CD4-positive, alpha-beta T cell (primary cell): Measurements from ENCODE around the gene TMEM115. TPM values are rescaled to one million over a fixed set of nuclear protein-coding genes. Genes with fewer than 3 reads are reported as not detected.

Source experiments
- ATAC-seq: fragments of 200-7000 bp; cut with Tn5 transposase; one replicate; pipeline ENCODE4 v1.10.0; 2022; ENCODE audit warnings: mild to moderate bottlenecking; ENCODE audit not compliant: poor library complexity
- CTCF ChIA-PET: fragments of 350-600 bp; sonication (Branson Sonifier 250); formaldehyde crosslinking; loops from one replicate; lab custom pipeline; 2021; ENCODE audit warnings: antibody characterized with exemption, inconsistent platforms; lab: Charles Lee
- POLR2A ChIA-PET: fragments of 350-600 bp; sonication (Branson Sonifier 250); formaldehyde crosslinking; loops from one replicate; lab custom pipeline; 2021; ENCODE audit warnings: antibody characterized with exemption, inconsistent platforms; lab: Charles Lee
- DNase-seq, 14 experiments: peaks; one replicate each; pipeline ENCODE4 v3.0.0-alpha.2; 2013 to 2020; ENCODE audit warnings: mixed read lengths in 2 of 14
- H3K27ac ChIP-seq, 2 donors: one replicate each; pipeline versions ENCODE4 v1.5.1 to v1.7.0; 2013; ENCODE audit warnings: low read length in 2 of 2, low read depth in 1 of 2, mild to moderate bottlenecking in 1 of 2
- H3K27me3 ChIP-seq, 2 experiments: 1 replicate in 1 of 2; 2 replicates in 1 of 2; pipeline versions ENCODE4 v1.6.1 to v1.7.0; 2013; ENCODE audit warnings: low read length in 2 of 2, control low read depth in 1 of 2, mild to moderate bottlenecking in 1 of 2, moderate library complexity in 1 of 2; ENCODE audit not compliant: insufficient read depth in 2 of 2, control insufficient read depth in 1 of 2
- H3K36me3 ChIP-seq: one replicate; pipeline ENCODE4 v1.6.1; 2013; ENCODE audit warnings: low read length, control low read depth; ENCODE audit not compliant: insufficient read depth
- H3K4me1 ChIP-seq: one replicate; pipeline ENCODE4 v1.6.1; 2013; ENCODE audit warnings: low read length, control low read depth; ENCODE audit not compliant: insufficient read depth
- H3K4me3 ChIP-seq: one replicate; pipeline ENCODE4 v1.5.1; 2013; ENCODE audit warnings: mild to moderate bottlenecking, low read length, moderate library complexity
- H3K9me3 ChIP-seq, 2 experiments: 1 replicate in 1 of 2; 2 replicates in 1 of 2; pipeline versions ENCODE4 v1.6.1 to v1.7.0; 2013; ENCODE audit warnings: low read length in 2 of 2, mild to moderate bottlenecking in 2 of 2, control low read depth in 1 of 2, moderate library complexity in 1 of 2; ENCODE audit not compliant: control insufficient read depth in 1 of 2, insufficient read depth in 1 of 2
- H3K27ac Mint-ChIP-seq: one replicate; pipeline ENCODE4 v1.8.0; 2020; ENCODE audit warnings: mixed read lengths
- H3K27me3 Mint-ChIP-seq: one replicate; pipeline ENCODE4 v1.8.0; 2021; ENCODE audit warnings: mixed read lengths
- H3K36me3 Mint-ChIP-seq: one replicate; pipeline ENCODE4 v1.8.0; 2021; ENCODE audit warnings: low read depth, mixed read lengths
- H3K4me1 Mint-ChIP-seq: one replicate; pipeline ENCODE4 v1.8.0; 2021; ENCODE audit warnings: low read depth, mixed read lengths
- H3K4me3 Mint-ChIP-seq: one replicate; pipeline ENCODE4 v1.8.0; 2020; ENCODE audit warnings: mild to moderate bottlenecking, mixed read lengths
- H3K9me3 Mint-ChIP-seq: one replicate; pipeline ENCODE4 v1.8.0; 2020; ENCODE audit warnings: mixed read lengths
- CTCF ChIP-seq: fragments of 200-600 bp; IDR thresholded peaks from one replicate; pipeline ENCODE4 v1.8.0; 2022; ENCODE audit warnings: antibody characterized with exemption, mild to moderate bottlenecking
- intact Hi-C, 2 experiments: fragments of 100-400 bp; cut with DNase I in 1 of 2; cut with micrococcal nuclease in 1 of 2; formaldehyde crosslinking; loops; one replicate each; pipeline versions ENCODE4 v1.15.1 to v1.9.0; 2023 to 2025; cut with DNase I, micrococcal nuclease
- polyA plus RNA-seq, 2 donors: library from polyadenylated mRNA; unstranded; fragments of 120-200 nt; gene quantifications; one replicate each; pipeline ENCODE4 v1.2.1, GENCODE V29; 2013
- total RNA-seq, 174 experiments: library from RNA in 2 of 174; stranded (reverse) in 2 of 174; gene quantifications; one replicate each; pipeline ENCODE4 v1.2.3 and lab custom pipeline; 2021 to 2026

Gene TMEM115
- total RNA-seq = 10 to 100 TPM; 19.0 to 19.9 TPM
- 16.4 TPM for polyA plus RNA-seq (2013, experiment 1 of 2)
- 17.2 TPM for polyA plus RNA-seq (2013, experiment 2 of 2)
- total RNA-seq (lab: John Stamatoyannopoulos, UW) = 16.7 to 53.8 (median 29.4) reads per million in 172 experiments

- no peaks in the 10 kb centered on the region for H3K27me3 Mint-ChIP-seq
- H3K36me3 ChIP-seq = peaks cover 39% of the 10 kb centered on the region
- peaks cover 46% of the 10 kb centered on the region for H3K4me1 ChIP-seq
- no peaks in the 10 kb centered on the region for H3K27me3 ChIP-seq
- ChIA-PET POLR2A (interaction anchor here (0.7 to 1.6 kb wide), 5 partner anchors 8 to 253 kb away, joined by 4 to 17 read pairs (median 5); partner anchors contain the start of genes CISH, CYB561D2, HEMK1 and NPRL2), CTCF (interaction anchor here (0.9 to 1.2 kb wide), 3 partner anchors 9 to 60 kb away, joined by 3 to 5 read pairs (median 5); partner anchors contain the start of genes CYB561D2, HYAL3, NAA80 and NPRL2)
- H3K27ac Mint-ChIP-seq = peak within 1 kb of the TSS; percentile 88
- H3K36me3 Mint-ChIP-seq = peaks cover 40% of the 10 kb centered on the region
- H3K4me1 Mint-ChIP-seq = peaks cover 43% of the 10 kb centered on the region
- H3K27ac ChIP-seq = peak within 1 kb of the TSS; percentile 78 to 84
- peak within 1 kb of the TSS; percentile 81 for H3K4me3 ChIP-seq
- DNase-seq (peak; percentile 82 to 99 (median 92)), ATAC-seq (peak; percentile 100)
- intact Hi-C loops = loop anchor here (1.0 to 2.0 kb wide), 2 partner anchors 8 to 60 kb away; partner anchors contain the start of genes HYAL3 (in 1 of the 2) and NAA80 (in 1 of the 2)
- no peaks in the 10 kb centered on the region for H3K9me3 Mint-ChIP-seq
- peak within 1 kb of the TSS; percentile 98 for H3K4me3 Mint-ChIP-seq
- H3K9me3 ChIP-seq = no peaks in the 10 kb centered on the region
- no peak for TF ChIP-seq CTCF
These were observed at the start of gene TMEM115 for GRCh38 chr3:50358911-50359759. TMEM115 (minus strand) TSS chr3:50359521; CDS start chr3:50359063, 458 bp downstream.

- Mint-ChIP-seq H3K9me3 (no peaks in the 10 kb centered on the region), H3K27me3 (no peaks in the 10 kb centered on the region), H3K27ac (no peak overlapping the region), H3K36me3 (no peaks in the 10 kb centered on the region), H3K4me1 (no peaks in the 10 kb centered on the region), H3K4me3 (no peak overlapping the region)
- DNase-seq (no peak), ATAC-seq (no peak)
- ChIA-PET POLR2A (no interaction called here), CTCF (no interaction called here)
- no peak for TF ChIP-seq CTCF
- Histone ChIP-seq H3K36me3 (no peaks in the 10 kb centered on the region), H3K9me3 (no peaks in the 10 kb centered on the region), H3K27me3 (no peaks in the 10 kb centered on the region), H3K27ac (no peak overlapping the region), H3K4me1 (no peaks in the 10 kb centered on the region), H3K4me3 (no peak overlapping the region)
- intact Hi-C loops = no loop called here
These were observed 49.2 kb upstream of the TMEM115 start for GRCh38 chr3:50408443-50408944.

- CTCF ChIA-PET = no interaction called here
- no peak for DNase-seq
- Histone ChIP-seq H3K27ac (no peak overlapping the region), H3K4me3 (no peak overlapping the region), H3K36me3 (no peaks in the 10 kb centered on the region), H3K9me3 (no peaks in the 10 kb centered on the region), H3K27me3 (no peaks in the 10 kb centered on the region), H3K4me1 (no peaks in the 10 kb centered on the region)
- intact Hi-C loops = no loop called here
- H3K4me1 Mint-ChIP-seq = no peaks in the 10 kb centered on the region
- no peaks in the 10 kb centered on the region for H3K27me3 Mint-ChIP-seq
- no peak overlapping the region for H3K27ac Mint-ChIP-seq
- ATAC-seq = no peak
- no peak for TF ChIP-seq CTCF
- POLR2A ChIA-PET = no interaction called here
- no peaks in the 10 kb centered on the region for H3K36me3 Mint-ChIP-seq
- H3K4me3 Mint-ChIP-seq = no peak overlapping the region
- no peaks in the 10 kb centered on the region for H3K9me3 Mint-ChIP-seq
These were observed 47.2 kb upstream of the TMEM115 start for GRCh38 chr3:50406487-50406886.
